ENCODE measurements around the gene SHC3. TPM values are rescaled to one million over a fixed set of nuclear protein-coding genes. Genes with fewer than 3 reads are reported as not detected.

The SHC3 gene
- total and polyA plus RNA-seq, 2 experiments from 2014 or later: 1.3 to 2.9 TPM

GRCh38 chr9:89219637-89220036 lies 41.0 kb upstream of the SHC3 start:
- Histone ChIP-seq H3K4me1 (ENCODE audit: insufficient read depth) (no peaks in the 10 kb centered on the region), H3K79me2 (replicated peaks; ENCODE audit: insufficient read depth) (no peaks in the 10 kb centered on the region), H3K4me3 (no peak overlapping the region), H3F3A (replicated peaks; ENCODE audit: low read depth) (no peaks in the 10 kb centered on the region), H3K36me3 (ENCODE audit: insufficient read depth) (no peaks in the 10 kb centered on the region), H3K27me3 (ENCODE audit: insufficient read depth) (no peaks in the 10 kb centered on the region), H3K4me2 (no peak overlapping the region), H3K27ac (ENCODE audit: low read depth) (no peak overlapping the region), H3K9me2 (ENCODE audit: insufficient read depth) (no peaks in the 10 kb centered on the region), H2AFZ (no peak overlapping the region), H4K20me1 (replicated peaks; ENCODE audit: insufficient read depth) (no peaks in the 10 kb centered on the region)
- Mint-ChIP-seq H3K27ac (no peak overlapping the region), H3K4me3 (no peak overlapping the region), H3K4me1 (peaks cover 11% of the 10 kb centered on the region), H3K36me3 (ENCODE audit: low read depth) (no peaks in the 10 kb centered on the region), H3K9me3 (no peaks in the 10 kb centered on the region; the same call in 1 of the 3 replicates), H3K27me3 (ENCODE audit: insufficient read depth, low read depth, poor library complexity) (no peaks in the 10 kb centered on the region)
- TF ChIP-seq REST (IDR thresholded peaks at IDR 0.05; ENCODE audit: unreplicated experiment) (no peak), EZH2phosphoT487 (IDR thresholded peaks at IDR 0.05; ENCODE audit: unreplicated experiment) (no peak)
- ATAC-seq (no peak), DNase-seq (ENCODE audit: low spot score) (no peak)

- Mint-ChIP-seq H3K27me3 (ENCODE audit: insufficient read depth, low read depth, poor library complexity) (peaks cover 3% of the 10 kb centered on the region), H3K9me3 (no peaks in the 10 kb centered on the region; the same call in 1 of the 3 replicates), H3K4me3 (no peak overlapping the region), H3K27ac (no peak overlapping the region; the same call in 1 of the 2 replicates), H3K4me1 (peaks cover 11% of the 10 kb centered on the region), H3K36me3 (ENCODE audit: low read depth) (0 out of 3 replicates have a peak, but pooled peaks cover 2% of the 10 kb centered on the region)
- ATAC-seq (no peak), DNase-seq (ENCODE audit: low spot score) (peak; percentile 39)
- H3K79me2 ChIP-seq (replicated peaks; ENCODE audit: insufficient read depth): no peaks in the 10 kb centered on the region
- no peak overlapping the region for H3K4me3 ChIP-seq
- no peak overlapping the region for H3K27ac ChIP-seq (ENCODE audit: low read depth)
- no peaks in the 10 kb centered on the region for H3K27me3 ChIP-seq (ENCODE audit: insufficient read depth)
- H3K4me2 ChIP-seq: no peak overlapping the region
- 0 out of 2 replicates have a peak, but pooled peaks cover 5% of the 10 kb centered on the region for H3K9me2 ChIP-seq (ENCODE audit: insufficient read depth)
- no peaks in the 10 kb centered on the region for H3F3A ChIP-seq (replicated peaks; ENCODE audit: low read depth)
- no peaks in the 10 kb centered on the region for H3K4me1 ChIP-seq (ENCODE audit: insufficient read depth)
- no peaks in the 10 kb centered on the region for H4K20me1 ChIP-seq (replicated peaks; ENCODE audit: insufficient read depth)
- TF ChIP-seq CREB1 (CRISPR knock-in tag; IDR thresholded peaks at IDR 0.05; ENCODE audit: low read depth) (no peak), STAT1 (IDR thresholded peaks at IDR 0.05; ENCODE audit: unreplicated experiment) (no peak), EZH2 (IDR thresholded peaks at IDR 0.05; ENCODE audit: low read depth, unreplicated experiment) (no peak), ZNF114 (CRISPR knock-in tag; IDR thresholded peaks at IDR 0.05) (no peak)
- TF ChIP-seq, protein P1, sequence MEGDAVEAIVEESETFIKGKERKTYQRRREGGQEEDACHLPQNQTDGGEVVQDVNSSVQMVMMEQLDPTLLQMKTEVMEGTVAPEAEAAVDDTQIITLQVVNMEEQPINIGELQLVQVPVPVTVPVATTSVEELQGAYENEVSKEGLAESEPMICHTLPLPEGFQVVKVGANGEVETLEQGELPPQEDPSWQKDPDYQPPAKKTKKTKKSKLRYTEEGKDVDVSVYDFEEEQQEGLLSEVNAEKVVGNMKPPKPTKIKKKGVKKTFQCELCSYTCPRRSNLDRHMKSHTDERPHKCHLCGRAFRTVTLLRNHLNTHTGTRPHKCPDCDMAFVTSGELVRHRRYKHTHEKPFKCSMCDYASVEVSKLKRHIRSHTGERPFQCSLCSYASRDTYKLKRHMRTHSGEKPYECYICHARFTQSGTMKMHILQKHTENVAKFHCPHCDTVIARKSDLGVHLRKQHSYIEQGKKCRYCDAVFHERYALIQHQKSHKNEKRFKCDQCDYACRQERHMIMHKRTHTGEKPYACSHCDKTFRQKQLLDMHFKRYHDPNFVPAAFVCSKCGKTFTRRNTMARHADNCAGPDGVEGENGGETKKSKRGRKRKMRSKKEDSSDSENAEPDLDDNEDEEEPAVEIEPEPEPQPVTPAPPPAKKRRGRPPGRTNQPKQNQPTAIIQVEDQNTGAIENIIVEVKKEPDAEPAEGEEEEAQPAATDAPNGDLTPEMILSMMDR (conservative IDR thresholded peaks at IDR 0.05; ENCODE audit: low read depth in 2 of 2): no peak
- H2AFZ ChIP-seq: no peak overlapping the region
- H3K36me3 ChIP-seq (ENCODE audit: insufficient read depth): no peaks in the 10 kb centered on the region
These were observed 39.7 kb upstream of the SHC3 start for GRCh38 chr9:89218040-89218928.

All from GM23338 (cell line).